Measurements from ENCODE around the gene METRN.

- TF ChIP-seq EZH2 (IDR thresholded peaks at IDR 0.05; ENCODE audit: low read length) (no peak), CTCF (optimal IDR thresholded peaks at IDR 0.05 in 1 of 3, IDR thresholded peaks at IDR 0.05 in 1 of 3, conservative IDR thresholded peaks at IDR 0.05 in 1 of 3; ENCODE audit: extremely low read depth in 1 of 3, insufficient read depth in 2 of 3, low read length in 3 of 3) (no peak)
Measured at GRCh38 chr16:678209-678857, 36.6 kb upstream of the METRN start.
